Endothelial cell of umbilical vein (primary cell): ENCODE results near the gene LAMC3. TPM values are rescaled to one million over a fixed set of nuclear protein-coding genes. Genes with fewer than 3 reads are reported as not detected.

Experiments
- BruUV-seq: library from RNA; stranded (reverse); fragments of 400-500 nt; replicated peaks from 2 replicates; lab custom pipeline; 2021; lab: Mats Ljungman, UMichigan
- CTCF ChIA-PET: fragments of 300-600, 350-600 bp; sonication (Branson Sonifier 250); formaldehyde crosslinking; loops from one replicate; lab custom pipeline; 2021; ENCODE audit warnings: antibody characterized with exemption, inconsistent platforms; lab: Charles Lee
- POLR2A ChIA-PET: fragments of 300-600, 350-600 bp; sonication (Branson Sonifier 250); formaldehyde crosslinking; loops from one replicate; lab custom pipeline; 2021; ENCODE audit warnings: antibody characterized with exemption, inconsistent platforms; lab: Charles Lee
- DNase-seq: peaks from one replicate; pipeline ENCODE4 v3.0.0-alpha.2; 2011; ENCODE audit warnings: low read depth, low spot score
- FAIRE-seq: peaks from 2 replicates; lab custom pipeline; 2011; peaks lifted over from hg19 to GRCh38; lab: Jason Lieb, UNC
- H2AFZ ChIP-seq: 2 replicates; pipeline ENCODE4 v1.6.0; 2012; ENCODE audit warnings: low read depth, low read length, control low read depth, inconsistent platforms
- H3K27ac ChIP-seq: 2 replicates; pipeline ENCODE4 v1.5.1; 2011; ENCODE audit warnings: low read depth, mild to moderate bottlenecking, control low read depth, low read length, moderate library complexity; ENCODE audit not compliant: insufficient read depth
- H3K27me3 ChIP-seq, 2 experiments: 2 replicates each; pipeline versions ENCODE4 v1.6.0 to v1.6.1; 2011; ENCODE audit warnings: low read length in 2 of 2, mixed read lengths in 1 of 2; ENCODE audit not compliant: control insufficient read depth in 2 of 2, insufficient read depth in 2 of 2
- H3K36me3 ChIP-seq, 2 experiments: 2 replicates in 1 of 2; 3 replicates in 1 of 2; pipeline ENCODE4 v1.5.1; 2011; ENCODE audit warnings: low read length in 2 of 2, mild to moderate bottlenecking in 1 of 2, moderate library complexity in 1 of 2; ENCODE audit not compliant: control insufficient read depth in 2 of 2, insufficient read depth in 2 of 2; ENCODE audit errors: extremely low read depth in 1 of 2
- H3K4me1 ChIP-seq: 3 replicates; pipeline ENCODE4 v1.5.1; 2011; ENCODE audit warnings: mild to moderate bottlenecking, low read length; ENCODE audit not compliant: control insufficient read depth, insufficient read depth; ENCODE audit errors: extremely low read depth
- H3K4me2 ChIP-seq: 2 replicates; pipeline ENCODE4 v1.6.1; 2011; ENCODE audit warnings: low read length, control low read depth, mixed read lengths; ENCODE audit not compliant: insufficient read depth
- H3K4me3 ChIP-seq, 3 experiments: fragments of 200-600 bp in 1 of 3; sonication (generic), shearing (Covaris generic) in 1 of 3; replicated peaks in 1 of 3; 2 replicates each; pipeline ENCODE4 v1.5.1; 2011 to 2016; ENCODE audit warnings: control low read depth in 3 of 3, low read length in 3 of 3, mild to moderate bottlenecking in 2 of 3, inconsistent platforms in 1 of 3, low read depth in 1 of 3, moderate library complexity in 1 of 3; ENCODE audit not compliant: insufficient read depth in 1 of 3
- H3K79me2 ChIP-seq: 2 replicates; pipeline ENCODE4 v1.6.0; 2012; ENCODE audit warnings: low read length, inconsistent platforms; ENCODE audit not compliant: control insufficient read depth, insufficient read depth
- H3K9ac ChIP-seq: replicated peaks from 2 replicates; pipeline ENCODE3; 2011; ENCODE audit warnings: low read length, control low read depth; ENCODE audit not compliant: insufficient read depth; ENCODE audit errors: extremely low read depth
- H3K9me1 ChIP-seq: replicated peaks from 3 replicates; pipeline ENCODE4 v1.6.0; 2011; ENCODE audit warnings: mild to moderate bottlenecking, low read length; ENCODE audit not compliant: control insufficient read depth, insufficient read depth; ENCODE audit errors: extremely low read depth
- H3K9me3 ChIP-seq: replicated peaks from 2 replicates; pipeline ENCODE4 v1.5.1; 2012; ENCODE audit warnings: low read length, inconsistent platforms; ENCODE audit not compliant: control insufficient read depth, insufficient read depth
- H4K20me1 ChIP-seq: replicated peaks from 2 replicates; pipeline ENCODE3; 2011; ENCODE audit warnings: mild to moderate bottlenecking, low read length; ENCODE audit not compliant: control insufficient read depth, insufficient read depth; ENCODE audit errors: extremely low read depth
- CTCF ChIP-seq, 2 donors: IDR thresholded peaks; 1 replicate in 1 of 2; 2 replicates in 1 of 2; pipeline ENCODE4 v1.5.1; 2011; ENCODE audit warnings: low read length in 2 of 2, mild to moderate bottlenecking in 2 of 2, moderate library complexity in 2 of 2, control low read depth in 1 of 2, inconsistent platforms in 1 of 2, low read depth in 1 of 2; ENCODE audit not compliant: insufficient read depth in 1 of 2; ENCODE audit errors: extremely low read depth in 1 of 2
- EZH2 ChIP-seq: IDR thresholded peaks from 2 replicates; pipeline ENCODE4 v1.6.1; 2012; ENCODE audit warnings: borderline replicate concordance, low read depth, mild to moderate bottlenecking, moderate library complexity, low read length, inconsistent platforms; ENCODE audit not compliant: severe bottlenecking
- FOS ChIP-seq: IDR thresholded peaks from 2 replicates; pipeline ENCODE4 v1.6.1; 2011; ENCODE audit warnings: mild to moderate bottlenecking, low read length, moderate library complexity, borderline replicate concordance; ENCODE audit not compliant: insufficient read depth
- GATA2 ChIP-seq: IDR thresholded peaks from 2 replicates; pipeline ENCODE4 v1.7.0; 2011; ENCODE audit warnings: low read depth, mild to moderate bottlenecking, moderate library complexity, mixed read lengths, low read length; ENCODE audit not compliant: insufficient read length, insufficient read depth
- JUN ChIP-seq: IDR thresholded peaks from 2 replicates; pipeline ENCODE4 v1.6.1; 2011; ENCODE audit warnings: borderline replicate concordance, low read depth; ENCODE audit not compliant: insufficient read length, insufficient read depth
- MAX ChIP-seq: IDR thresholded peaks from 2 replicates; pipeline ENCODE4 v1.6.1; 2011; ENCODE audit not compliant: insufficient read depth, insufficient read length
- MYC ChIP-seq: IDR thresholded peaks from one replicate; pipeline ENCODE4 v1.6.1; 2011; ENCODE audit warnings: mild to moderate bottlenecking, low read depth, low read length
- POLR2A ChIP-seq: IDR thresholded peaks from 2 replicates; pipeline ENCODE4 v1.6.1; 2012; ENCODE audit warnings: low read depth, mild to moderate bottlenecking, control low read depth, low read length
- POLR2AphosphoS5 ChIP-seq: IDR thresholded peaks from 2 replicates; pipeline ENCODE4 v1.6.1; 2012; ENCODE audit warnings: low read depth, mild to moderate bottlenecking, control low read depth, low read length, moderate library complexity; ENCODE audit not compliant: insufficient read depth
- dilution Hi-C: fragments of 300-500 bp; cut with MboI; formaldehyde crosslinking; loops from one replicate; pipeline ENCODE4 v1.15.0; 2019; ENCODE audit warnings: low sequenced_read_pairs; ENCODE audit not compliant: extremely low pct_ligation_motif_present
- intact Hi-C: fragments of 100-400 bp; cut with micrococcal nuclease; formaldehyde crosslinking; loops from one replicate; pipeline ENCODE4 v1.10.0; 2022
- polyA plus RNA-seq, 4 experiments: library from polyadenylated mRNA; depleted of rRNA in 3 of 4; stranded (reverse) in 3 of 4; unstranded in 1 of 4; fragments of >200 nt; gene quantifications; 2 replicates each; pipeline versions ENCODE4 v1.2.1 to v1.2.3, GENCODE V29; 2011 to 2012; ENCODE audit warnings: missing spikeins in 1 of 4
- total RNA-seq: library from RNA; stranded (reverse); gene quantifications from 2 replicates; pipeline ENCODE4 v1.2.3, GENCODE V29; 2021

LAMC3 gene
- total and polyA plus RNA-seq, 2 donors (not counting 3 experiments of a cell fraction or from before 2014, with no cell fraction given), result 0.18 to 0.38 TPM

DNA sequence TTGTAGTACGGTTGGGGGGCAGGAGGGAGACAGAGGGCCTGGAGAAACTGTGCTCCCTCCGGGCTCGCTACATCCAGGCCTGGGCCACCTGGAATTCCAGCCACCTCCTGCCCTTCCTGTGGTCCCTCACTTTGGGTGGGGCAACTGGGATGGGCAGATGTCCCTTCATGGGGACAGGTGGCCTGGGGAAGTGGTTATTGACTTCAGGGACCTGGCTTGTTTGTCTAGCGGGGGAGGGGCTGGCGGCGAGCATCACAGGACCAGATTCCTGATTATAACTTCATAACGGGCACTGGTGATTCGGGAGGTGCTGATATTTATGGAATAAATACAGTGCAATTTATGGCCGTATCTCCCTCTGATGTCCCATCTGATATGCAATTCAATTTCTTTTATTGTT lies 20.1 kb upstream of the LAMC3 start:
- Histone ChIP-seq H3K27me3 (peaks cover 4 to 12% of the 10 kb centered on the region in 2 experiments), H4K20me1 (no peaks in the 10 kb centered on the region), H3K4me2 (no peak overlapping the region), H3K4me1 (no peaks in the 10 kb centered on the region), H3K9me1 (no peaks in the 10 kb centered on the region), H3K79me2 (no peaks in the 10 kb centered on the region), H3K4me3 (no peak overlapping the region), H3K36me3 (no peaks in the 10 kb centered on the region), H2AFZ (no peak overlapping the region), H3K9me3 (no peaks in the 10 kb centered on the region), H3K9ac (no peak overlapping the region), H3K27ac (no peak overlapping the region)
- no peak for DNase-seq
- dilution Hi-C loops (no loop called here), intact Hi-C loops (no loop called here)
- TF ChIP-seq EZH2 (no peak), POLR2A (no peak), GATA2 (no peak), POLR2AphosphoS5 (no peak)
- ChIA-PET CTCF (no interaction called here), POLR2A (no interaction called here)
- no TSS peak for BruUV-seq
- no peak for FAIRE-seq

DNA sequence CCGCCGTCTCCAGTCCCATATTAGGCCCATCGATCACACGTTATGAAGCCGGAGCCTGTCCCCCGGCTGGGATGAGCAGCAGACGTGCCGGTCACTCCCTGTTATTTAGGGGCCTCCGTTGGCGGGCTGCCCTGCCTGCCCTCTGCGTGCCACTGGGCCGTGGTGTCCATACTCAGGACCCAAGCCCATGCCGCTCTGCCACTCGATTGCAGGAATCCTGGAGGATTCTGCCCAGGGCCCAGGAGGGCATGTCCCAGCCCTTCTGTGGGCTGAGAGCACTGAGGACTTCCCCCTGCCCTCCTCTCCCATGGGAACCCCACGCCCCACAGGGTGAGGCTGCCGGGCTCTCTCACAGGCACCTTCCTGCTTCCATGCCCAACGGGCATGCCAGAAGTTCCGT lies 19.6 kb upstream of the LAMC3 start:
- CTCF ChIA-PET, result no interaction called here
- Histone ChIP-seq H2AFZ (no peak overlapping the region), H3K79me2 (no peaks in the 10 kb centered on the region), H3K4me3 (no peak overlapping the region), H3K4me1 (no peaks in the 10 kb centered on the region), H3K9me3 (no peaks in the 10 kb centered on the region), H3K27ac (no peak overlapping the region), H3K27me3 (peaks cover 4 to 12% of the 10 kb centered on the region in 2 experiments), H4K20me1 (no peaks in the 10 kb centered on the region), H3K9ac (no peak overlapping the region), H3K36me3 (no peaks in the 10 kb centered on the region), H3K9me1 (no peaks in the 10 kb centered on the region), H3K4me2 (no peak overlapping the region)
- DNase-seq, result no peak
- TF ChIP-seq POLR2A, result no peak
- no peak for TF ChIP-seq MAX
- no peak for TF ChIP-seq FOS
- no peak for TF ChIP-seq JUN
- no peak for TF ChIP-seq CTCF (IDR thresholded peaks at IDR 0.05; ENCODE audit: extremely low read depth in 1 of 2, insufficient read depth in 1 of 2, low read depth in 1 of 2, low read length in 2 of 2)
- no peak for TF ChIP-seq EZH2
- TF ChIP-seq POLR2AphosphoS5, result no peak
- TF ChIP-seq GATA2, result no peak
- no peak for TF ChIP-seq MYC
- BruUV-seq, result no TSS peak
- dilution Hi-C loops (no loop called here), intact Hi-C loops (no loop called here)
- POLR2A ChIA-PET, result no interaction called here
- no peak for FAIRE-seq
